ENCODE results near the gene CRB3. TPM values are rescaled to one million over a fixed set of nuclear protein-coding genes. Genes with fewer than 3 reads are reported as not detected.

CRB3 gene
- total RNA-seq, 1 donor from 2014 or later: not detected

- DNase-seq (ENCODE audit: low read depth, low spot score): no peak
- peaks cover 20% of the 10 kb centered on the region for H3K4me1 Mint-ChIP-seq
- peaks cover 7% of the 10 kb centered on the region for H3K9me3 Mint-ChIP-seq
- peaks cover 39% of the 10 kb centered on the region for H3K36me3 Mint-ChIP-seq (ENCODE audit: low read depth)
- peaks cover 3% of the 10 kb centered on the region for H3K27me3 Mint-ChIP-seq (ENCODE audit: low read depth)
- no peak for TF ChIP-seq CTCF (conservative IDR thresholded peaks at IDR 0.05)
- peak overlapping the region; percentile 41 for H3K4me3 Mint-ChIP-seq
- no peak overlapping the region for H3K27ac Mint-ChIP-seq (ENCODE audit: unreplicated experiment)
Observed at GRCh38 chr19:6455924-6456323, 8.1 kb upstream of the CRB3 start.

- peaks cover 31% of the 10 kb centered on the region for H3K36me3 Mint-ChIP-seq (ENCODE audit: low read depth)
- no peak for TF ChIP-seq CTCF (conservative IDR thresholded peaks at IDR 0.05)
- peaks cover 24% of the 10 kb centered on the region for H3K4me1 Mint-ChIP-seq
- peak overlapping the region; percentile 89 for H3K4me3 Mint-ChIP-seq
- peaks cover 7% of the 10 kb centered on the region for H3K9me3 Mint-ChIP-seq
- no peak for DNase-seq (ENCODE audit: low read depth, low spot score)
- H3K27me3 Mint-ChIP-seq (ENCODE audit: low read depth): peaks cover 16% of the 10 kb centered on the region
- no peak overlapping the region for H3K27ac Mint-ChIP-seq (ENCODE audit: unreplicated experiment)
Observed at GRCh38 chr19:6457958-6458694, 5.9 kb upstream of the CRB3 start.

GRCh38 chr19:6458695-6459261, 5.3 kb upstream of the CRB3 start:
- Mint-ChIP-seq H3K4me1 (peaks cover 24% of the 10 kb centered on the region), H3K27ac (ENCODE audit: unreplicated experiment) (no peak overlapping the region), H3K36me3 (ENCODE audit: low read depth) (peaks cover 24% of the 10 kb centered on the region), H3K9me3 (peaks cover 4% of the 10 kb centered on the region), H3K4me3 (peak overlapping the region; percentile 89), H3K27me3 (ENCODE audit: low read depth) (peaks cover 22% of the 10 kb centered on the region)
- no peak for TF ChIP-seq CTCF (conservative IDR thresholded peaks at IDR 0.05)
- DNase-seq (ENCODE audit: low read depth, low spot score): no peak

- H3K27me3 Mint-ChIP-seq (ENCODE audit: low read depth): peaks cover 29% of the 10 kb centered on the region
- peaks cover 19% of the 10 kb centered on the region for H3K36me3 Mint-ChIP-seq (ENCODE audit: low read depth)
- H3K27ac Mint-ChIP-seq (ENCODE audit: unreplicated experiment): peak within 1 kb of the TSS; percentile 4
- TF ChIP-seq CTCF (conservative IDR thresholded peaks at IDR 0.05): no peak
- H3K9me3 Mint-ChIP-seq: peaks cover 4% of the 10 kb centered on the region
- peak within 1 kb of the TSS; percentile 93 for H3K4me3 Mint-ChIP-seq
- H3K4me1 Mint-ChIP-seq: peaks cover 24% of the 10 kb centered on the region
- peak; percentile 68 for DNase-seq (ENCODE audit: low read depth, low spot score)
Observed at GRCh38 chr19:6459262-6460098, 4.6 kb upstream of the CRB3 start, which contains the start of gene SLC25A23. SLC25A23 (minus strand) TSS chr19:6459792; CDS start chr19:6459628, 164 bp downstream.

GRCh38 chr19:6460099-6460884, 3.8 kb upstream of the CRB3 start:
- peak; percentile 98 for DNase-seq (ENCODE audit: low read depth, low spot score)
- Mint-ChIP-seq H3K4me1 (peaks cover 24% of the 10 kb centered on the region), H3K4me3 (peak overlapping the region; percentile 93), H3K9me3 (peaks cover 1% of the 10 kb centered on the region), H3K36me3 (ENCODE audit: low read depth) (peaks cover 11% of the 10 kb centered on the region), H3K27ac (ENCODE audit: unreplicated experiment) (peak overlapping the region; percentile 4), H3K27me3 (ENCODE audit: low read depth) (peaks cover 37% of the 10 kb centered on the region)
- TF ChIP-seq CTCF (conservative IDR thresholded peaks at IDR 0.05): peak; percentile 71

Data from neural crest cell (in vitro differentiated cells).